NCI-H2029 treated with DMSO at 0.1 percent for 48 hours (cell line): Measurements from ENCODE around the gene BAIAP3.
"Not testable (repeated sequence)": the region's sequence is repeated elsewhere in the genome, so short reads cannot be mapped to it uniquely, and the experiment has no call there.

Experiments used
- DNase-seq: peaks from one replicate; lab custom pipeline; 2025; lab: John Stamatoyannopoulos, UW

BAIAP3 gene

GRCh38 chr16:1333149-1333812, at the start of gene BAIAP3:
TSS of gene BAIAP3 (plus strand) at chr16:1333645. CDS start at chr16:1338550, 4,905 bp downstream.
- no peak for DNase-seq

GRCh38 chr16:1283996-1284616, 49.3 kb upstream of the BAIAP3 start:
- DNase-seq, result no peak

- no peak for DNase-seq
Observed at GRCh38 chr16:1285669-1286512, 47.6 kb upstream of the BAIAP3 start.

GRCh38 chr16:1286513-1287094, 46.8 kb upstream of the BAIAP3 start:
- DNase-seq, result no peak

GRCh38 chr16:1287982-1288670, 45.3 kb upstream of the BAIAP3 start:
- DNase-seq, result no peak

GRCh38 chr16:1288813-1289476, 44.5 kb upstream of the BAIAP3 start:
- no peak for DNase-seq

- no peak for DNase-seq
Observed at GRCh38 chr16:1289477-1289866, 44.0 kb upstream of the BAIAP3 start.

GRCh38 chr16:1290063-1290501, 43.4 kb upstream of the BAIAP3 start:
- DNase-seq, result no peak

GRCh38 chr16:1290860-1291575, 42.4 kb upstream of the BAIAP3 start:
- peak; percentile 70 for DNase-seq

GRCh38 chr16:1291576-1291974, 41.9 kb upstream of the BAIAP3 start:
- DNase-seq, result no peak

- DNase-seq, result not testable (repeated sequence)
Observed at GRCh38 chr16:1292208-1292607, 41.2 kb upstream of the BAIAP3 start.

- DNase-seq, result not testable (repeated sequence)
Observed at GRCh38 chr16:1292808-1293207, 40.6 kb upstream of the BAIAP3 start.

- DNase-seq, result no peak
Observed at GRCh38 chr16:1293921-1294656, 39.4 kb upstream of the BAIAP3 start.

GRCh38 chr16:1295465-1295864, 38.0 kb upstream of the BAIAP3 start:
- no peak for DNase-seq

GRCh38 chr16:1296688-1297017, 36.8 kb upstream of the BAIAP3 start:
- not testable (repeated sequence) for DNase-seq

GRCh38 chr16:1297018-1297696, 36.3 kb upstream of the BAIAP3 start:
- DNase-seq, result peak; percentile 46

GRCh38 chr16:1298406-1298805, 35.0 kb upstream of the BAIAP3 start:
- DNase-seq, result no peak

- DNase-seq, result no peak
Observed at GRCh38 chr16:1299012-1299867, 34.2 kb upstream of the BAIAP3 start.

- no peak for DNase-seq
Observed at GRCh38 chr16:1299868-1300203, 33.6 kb upstream of the BAIAP3 start.
